HG03469 (cell line): Measurements from ENCODE around the gene CHD6.

Experiments
- ATAC-seq: cut with Tn5 transposase; IDR thresholded peaks from one replicate; pipeline ENCODE4 v1.9.1; 2021; ENCODE audit warnings: mild to moderate bottlenecking, moderate library complexity, moderate number of reproducible peaks; ENCODE audit not compliant: unreplicated experiment

CHD6 gene

DNA sequence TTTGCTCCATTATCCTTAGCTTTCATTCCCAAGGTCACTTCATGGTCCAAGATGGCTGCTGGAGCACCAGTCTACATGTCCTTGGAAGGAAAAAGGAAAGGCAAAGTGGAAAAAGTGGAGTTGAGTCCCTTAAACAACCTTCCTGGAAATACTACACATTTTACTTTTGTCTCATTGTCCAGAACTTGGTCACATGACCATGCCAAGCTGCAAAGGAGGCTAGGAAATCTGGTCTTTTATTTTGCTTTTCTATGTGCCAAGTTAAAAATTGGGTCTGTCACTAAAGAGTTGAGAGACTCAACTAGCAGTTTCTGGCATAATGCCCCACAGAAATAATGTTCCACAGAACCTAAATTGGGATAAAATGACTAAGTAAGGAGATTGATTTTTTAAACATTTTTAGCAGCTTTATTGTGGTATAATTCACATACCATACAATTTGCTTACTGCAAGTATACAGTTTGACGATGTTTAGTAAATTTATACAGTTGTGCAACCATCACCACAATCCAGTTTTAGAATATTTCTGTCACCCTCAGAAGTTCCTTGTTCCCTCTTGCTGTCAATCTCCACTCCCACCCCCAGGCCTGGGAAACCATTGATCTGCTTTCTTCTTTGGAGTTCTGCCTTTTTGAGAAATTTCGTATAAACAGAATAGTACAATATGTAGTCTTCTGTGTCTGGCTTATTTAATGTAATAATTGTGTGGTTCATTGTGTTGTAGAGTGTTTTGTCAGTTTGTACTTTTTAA, 5.6 kb upstream of the CHD6 start:
- ATAC-seq: no peak

DNA sequence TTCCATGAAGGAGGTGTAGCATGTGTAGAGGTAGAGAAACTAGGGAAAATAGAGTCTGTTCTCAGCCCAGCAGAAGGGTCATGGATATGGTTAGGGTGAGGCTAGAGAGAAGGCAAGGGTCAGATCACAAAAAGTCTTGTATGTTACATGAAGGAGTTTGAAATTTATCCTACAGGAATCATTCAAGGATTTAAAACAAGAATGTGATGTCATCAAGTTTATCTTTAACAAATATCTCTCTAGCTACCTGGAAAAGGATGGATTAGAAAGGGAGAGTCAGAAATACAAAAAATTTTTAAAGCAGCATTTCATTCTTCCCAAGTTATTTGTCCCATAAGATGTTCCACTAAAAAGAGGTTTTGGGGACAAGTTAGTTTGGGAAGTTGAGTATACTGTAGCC, 4.4 kb upstream of the CHD6 start:
- ATAC-seq: no peak

DNA sequence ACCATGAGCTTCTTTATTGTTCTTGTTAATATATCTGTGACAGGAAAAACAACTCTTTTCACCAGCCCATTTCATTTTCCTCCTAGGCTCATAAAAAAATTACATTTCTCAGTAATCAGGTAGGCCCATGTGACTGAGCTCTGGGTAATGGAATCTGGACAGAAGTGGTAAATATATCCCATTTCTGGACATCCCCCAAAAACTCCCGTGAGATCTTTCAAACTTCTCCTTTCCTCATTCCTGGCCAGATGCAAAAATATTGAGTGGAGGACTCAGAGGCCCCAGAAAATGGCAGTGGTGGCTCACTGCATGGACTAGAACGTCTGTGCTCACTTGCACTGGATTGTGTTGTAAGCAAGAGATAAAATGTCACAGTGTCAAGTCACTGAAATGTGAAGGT, 3.8 kb upstream of the CHD6 start:
- no peak for ATAC-seq

DNA sequence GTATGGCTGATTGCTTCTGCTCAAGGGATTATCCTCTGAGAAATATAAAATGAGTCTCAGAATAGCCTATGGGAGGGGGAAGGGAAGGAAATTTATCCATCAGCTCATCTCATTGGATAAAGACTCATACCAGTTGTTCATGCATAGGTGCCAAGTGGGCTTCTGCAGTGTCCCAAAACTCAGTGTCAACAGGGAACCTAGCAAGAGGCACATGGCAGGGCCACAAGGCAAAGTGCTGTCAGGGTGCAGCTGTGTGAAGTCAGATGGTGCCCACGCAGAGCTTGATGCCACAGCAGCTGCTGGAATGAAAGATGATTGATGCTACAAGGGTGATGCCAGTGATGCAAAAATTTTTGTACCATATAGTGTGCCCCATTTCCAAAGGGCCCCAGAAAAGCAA, 3.2 kb upstream of the CHD6 start:
- ATAC-seq: no peak

DNA sequence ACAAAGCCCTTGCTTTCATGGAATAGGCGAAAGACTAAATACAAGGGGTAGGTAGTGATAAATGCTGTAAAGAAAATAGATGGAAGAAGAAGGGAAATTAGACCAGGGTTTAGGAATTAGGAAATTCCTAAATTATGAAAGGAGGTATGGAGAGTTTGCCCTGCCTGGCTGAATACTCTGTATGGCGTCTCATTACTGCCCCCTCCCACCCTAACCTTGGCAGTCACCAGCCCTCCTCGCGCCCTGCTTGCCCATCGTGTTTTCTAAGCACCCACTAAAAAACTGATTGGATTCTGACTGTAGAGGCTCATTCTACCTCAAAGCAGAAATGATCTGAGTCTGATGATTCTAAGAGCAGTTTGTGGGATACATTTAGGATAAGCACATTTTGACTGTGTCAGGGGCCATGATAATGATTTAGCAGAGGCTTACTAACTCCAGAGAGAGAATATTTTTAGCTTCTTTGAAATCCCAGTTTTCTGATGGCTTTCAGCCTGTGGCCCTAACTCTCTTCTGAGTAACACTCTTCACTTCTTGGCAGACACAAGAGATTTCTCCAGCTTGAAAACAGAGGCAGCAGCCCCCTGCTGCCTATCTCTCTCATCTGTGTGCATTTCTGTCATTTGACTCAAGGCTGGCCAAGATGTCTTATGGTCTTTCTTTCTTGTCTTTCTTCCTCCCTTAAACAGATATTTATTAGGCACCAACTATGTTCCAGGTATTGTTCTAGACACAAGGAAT, 1.4 kb upstream of the CHD6 start:
- no peak for ATAC-seq

DNA sequence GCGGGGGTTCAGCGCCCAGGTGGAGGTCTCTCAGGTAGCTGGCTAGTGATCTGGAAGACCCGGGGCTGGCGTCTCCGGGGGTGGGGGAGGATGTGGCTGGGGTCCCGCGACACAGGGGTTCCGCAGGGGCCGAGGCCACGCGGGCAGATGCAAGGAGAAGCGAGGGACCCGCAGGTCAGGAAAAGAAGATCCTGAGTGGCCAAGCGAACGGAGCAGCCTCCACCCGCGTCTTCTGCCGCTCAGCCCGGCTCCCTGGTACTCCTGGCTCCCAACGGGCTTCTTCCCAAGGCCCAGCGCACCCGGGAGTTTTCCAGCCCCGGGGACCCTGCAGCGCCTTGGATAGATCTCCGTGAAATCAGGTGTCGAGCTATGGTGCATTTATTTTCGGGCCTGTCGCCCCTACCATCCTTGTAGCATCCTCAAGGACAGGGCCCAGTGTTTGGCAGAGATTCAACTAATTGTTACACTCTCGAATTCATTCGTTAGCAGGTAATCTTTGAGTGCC, 682 bp upstream of the CHD6 start:
- ATAC-seq: no peak

DNA sequence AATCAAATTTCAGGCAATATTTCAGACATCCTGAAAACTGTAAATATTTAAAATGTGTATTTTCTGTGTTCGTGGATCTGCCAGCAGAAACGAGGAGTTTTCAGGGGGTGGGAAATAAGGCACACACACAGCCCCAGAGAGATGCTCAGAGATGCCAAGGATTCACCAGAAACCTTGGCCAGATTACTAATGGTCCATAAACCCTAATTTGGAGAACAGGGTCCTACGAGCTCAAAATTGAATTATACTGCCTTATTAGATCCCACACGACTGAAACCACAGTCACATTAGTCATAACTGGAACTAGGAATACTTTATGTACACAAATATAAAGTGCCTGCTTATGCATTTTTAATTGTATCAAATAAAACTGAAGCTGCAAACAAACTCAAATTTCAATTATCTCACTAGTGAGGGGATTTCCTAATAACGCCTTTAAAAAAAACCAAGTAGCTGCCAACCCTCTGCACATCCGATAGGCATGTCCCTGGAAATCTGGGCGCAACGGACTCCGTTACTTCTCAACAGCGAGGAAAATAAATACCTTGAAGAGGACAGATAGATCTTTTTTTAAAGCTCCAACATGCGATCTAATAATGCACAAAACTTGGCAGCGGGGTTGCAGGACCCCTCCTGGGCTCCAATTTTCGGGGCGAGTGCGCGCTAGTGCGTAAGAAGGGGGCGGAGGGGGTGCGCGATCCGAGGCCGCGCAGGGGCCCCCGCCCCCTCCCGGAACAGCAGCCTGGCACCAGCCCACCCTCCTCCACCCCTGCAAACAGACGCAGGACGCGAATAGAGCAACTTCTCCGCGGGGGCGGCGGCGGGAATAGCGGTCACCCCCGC, 897 bp downstream of the CHD6 start:
- ATAC-seq: peak; percentile 7

DNA sequence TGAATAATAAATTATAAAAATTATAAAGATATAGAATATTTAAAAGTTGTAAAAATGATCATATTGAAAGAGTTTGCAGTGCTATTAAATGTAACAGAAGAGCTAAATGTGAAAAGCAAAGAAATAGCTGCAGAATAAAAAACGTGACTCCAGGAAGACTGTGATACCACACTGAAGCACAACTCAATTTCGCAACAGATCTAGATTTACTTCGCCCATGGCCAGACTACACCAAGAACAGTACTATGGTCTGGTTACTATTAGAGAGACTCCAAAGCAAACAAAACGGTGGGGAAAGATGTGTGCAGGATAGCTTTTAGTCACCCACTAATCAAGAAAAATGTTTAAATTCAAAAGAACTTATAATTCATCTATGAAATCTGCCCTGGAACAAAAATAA, 1.9 kb downstream of the CHD6 start:
- no peak for ATAC-seq

DNA sequence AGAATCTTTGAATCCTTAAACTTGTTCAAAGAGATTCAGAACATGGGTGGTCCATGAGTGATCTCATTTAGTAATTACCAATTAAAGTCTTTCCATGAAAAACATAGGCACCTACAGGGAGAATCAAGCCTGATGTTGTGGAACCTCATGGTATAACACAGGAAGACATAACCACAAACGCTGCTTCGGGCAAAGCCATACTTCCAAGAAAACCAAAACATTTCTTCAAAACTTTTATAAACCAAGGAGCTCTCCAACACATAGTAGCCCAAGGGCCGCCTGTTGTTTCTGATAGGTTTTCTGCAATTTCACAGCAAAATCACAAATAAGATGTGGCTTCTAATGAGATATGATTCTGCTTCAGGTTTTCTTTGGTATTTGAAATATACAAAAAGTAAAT, 2.5 kb downstream of the CHD6 start:
- ATAC-seq: no peak

DNA sequence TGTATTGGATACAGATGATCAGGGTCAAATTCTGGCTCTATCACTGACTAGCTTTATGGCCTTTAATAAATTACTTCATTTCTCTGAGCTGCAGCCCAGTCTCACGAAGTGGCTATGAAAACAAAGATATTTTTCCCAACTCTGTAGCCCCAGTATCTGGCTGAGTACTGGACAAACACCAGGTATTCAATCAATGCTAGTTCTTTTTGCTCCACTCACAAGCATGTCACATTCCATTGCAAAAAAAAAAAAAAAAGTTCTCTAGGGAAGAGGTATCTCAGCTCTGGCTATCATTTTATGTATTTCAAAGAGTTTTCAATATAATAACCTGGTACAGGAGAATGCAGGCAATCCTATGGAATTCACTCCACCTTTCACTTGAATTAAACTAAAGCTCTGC, 3.1 kb downstream of the CHD6 start:
- ATAC-seq: no peak

DNA sequence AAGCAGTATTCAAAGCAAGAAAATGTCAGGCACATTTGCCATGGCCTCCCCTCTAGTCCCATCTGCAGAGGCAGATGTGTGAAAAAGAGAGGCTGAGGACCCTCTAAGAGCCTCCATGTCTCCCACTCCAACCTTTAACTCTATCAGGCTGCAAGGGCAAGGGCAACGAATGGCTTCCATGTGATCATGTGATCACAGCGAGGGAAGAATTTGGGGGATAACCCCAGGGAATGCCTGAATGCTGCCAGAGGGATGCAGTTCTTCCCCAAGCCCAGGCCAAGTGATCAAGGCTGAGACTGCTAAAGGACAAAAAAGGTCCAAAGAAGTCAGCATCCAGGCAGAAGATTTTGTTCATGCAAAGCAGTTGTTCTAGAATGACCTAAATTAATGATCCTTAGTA, 4.9 kb downstream of the CHD6 start:
- no peak for ATAC-seq

DNA sequence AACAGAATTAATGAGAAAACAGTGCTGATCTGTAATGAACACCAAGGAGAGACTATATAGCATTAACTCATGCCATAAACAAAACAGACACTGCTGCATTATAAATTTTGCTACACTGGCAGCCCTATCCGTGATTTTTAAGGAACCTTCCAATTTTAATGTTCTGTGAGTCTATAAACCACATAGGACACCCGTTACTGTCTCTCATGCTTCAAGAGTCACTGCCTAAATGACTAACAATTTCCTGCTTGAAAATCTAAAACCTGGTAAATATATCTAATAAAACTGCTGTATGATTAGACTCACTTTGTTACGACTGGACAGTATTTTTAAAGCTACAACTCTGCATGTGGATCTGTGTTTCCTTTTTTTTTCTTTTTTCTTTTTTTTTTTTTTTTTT, 8.7 kb downstream of the CHD6 start:
- no peak for ATAC-seq

DNA sequence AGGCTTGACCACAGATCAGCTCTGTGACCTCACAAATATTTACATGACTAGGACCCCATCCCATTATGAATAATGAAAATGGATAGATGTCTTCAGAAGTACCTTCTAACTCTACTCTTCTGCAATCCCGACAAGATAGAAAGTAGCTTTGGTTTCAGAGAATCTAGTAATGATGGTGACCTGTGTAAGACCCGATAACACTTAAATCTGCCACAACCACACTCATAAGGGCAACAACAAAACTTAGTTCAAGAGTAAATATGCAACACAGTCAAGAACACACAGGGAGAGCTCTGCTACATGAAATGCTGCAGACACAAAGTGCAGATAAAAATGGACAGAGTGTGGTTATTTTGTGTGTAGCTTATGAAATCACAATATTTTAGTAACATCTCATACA, 9.6 kb downstream of the CHD6 start:
- no peak for ATAC-seq

DNA sequence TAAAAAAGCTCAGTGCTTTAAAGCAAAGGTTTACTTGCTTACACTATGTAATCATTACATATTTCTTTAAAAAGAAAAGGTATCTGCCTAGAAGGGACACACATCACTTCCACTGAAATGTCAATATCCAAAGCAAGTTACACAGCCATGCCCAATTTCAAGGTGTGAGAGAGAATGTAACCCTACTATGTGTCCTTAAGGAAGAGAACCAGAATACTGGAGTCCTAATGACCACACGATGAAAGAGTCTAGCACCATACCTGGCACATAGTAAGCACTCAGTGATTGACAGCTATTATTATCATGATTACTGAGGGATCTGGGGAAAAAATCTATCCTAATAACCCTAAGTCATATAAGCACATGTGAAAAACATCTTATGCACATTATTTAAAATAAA, 10.4 kb downstream of the CHD6 start:
- ATAC-seq: no peak

DNA sequence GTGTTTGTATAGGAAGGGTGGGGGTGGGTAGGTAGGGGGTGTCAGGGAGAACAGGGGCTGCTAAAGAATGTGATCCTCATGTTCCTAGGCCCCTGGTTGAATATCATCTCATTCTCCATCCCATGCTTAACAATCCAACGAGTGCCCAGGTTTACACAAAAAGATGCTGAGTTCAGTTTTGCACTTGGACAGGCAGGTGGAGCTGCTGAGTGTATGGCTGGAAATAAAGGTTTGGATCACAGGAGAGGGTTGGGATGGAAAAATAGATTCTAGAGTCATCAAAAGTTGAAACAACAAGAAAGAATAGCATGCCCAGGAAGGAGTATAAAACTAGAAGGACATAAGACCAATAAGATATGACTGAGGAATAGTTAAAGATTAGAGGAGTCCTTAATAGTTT, 14.2 kb downstream of the CHD6 start:
- no peak for ATAC-seq

DNA sequence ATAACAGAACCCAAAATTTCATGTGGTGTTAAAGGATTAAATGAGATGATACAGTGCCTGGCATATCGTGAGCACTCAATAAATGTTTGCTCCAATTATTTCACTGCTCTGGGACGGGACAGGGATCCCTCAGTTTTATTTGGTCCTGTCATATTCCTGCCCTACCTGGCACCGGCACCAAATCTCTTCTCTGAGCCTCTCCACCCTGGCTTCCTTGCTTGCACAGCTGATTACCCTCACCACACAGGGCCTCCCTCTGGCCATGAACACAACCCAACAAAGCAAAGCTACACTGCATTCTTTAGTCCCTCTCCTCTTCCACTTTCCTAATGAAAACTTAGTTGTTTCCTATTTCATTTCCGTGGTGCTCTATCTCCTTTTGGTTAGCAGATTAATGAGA, 16.4 kb downstream of the CHD6 start:
- ATAC-seq: no peak

DNA sequence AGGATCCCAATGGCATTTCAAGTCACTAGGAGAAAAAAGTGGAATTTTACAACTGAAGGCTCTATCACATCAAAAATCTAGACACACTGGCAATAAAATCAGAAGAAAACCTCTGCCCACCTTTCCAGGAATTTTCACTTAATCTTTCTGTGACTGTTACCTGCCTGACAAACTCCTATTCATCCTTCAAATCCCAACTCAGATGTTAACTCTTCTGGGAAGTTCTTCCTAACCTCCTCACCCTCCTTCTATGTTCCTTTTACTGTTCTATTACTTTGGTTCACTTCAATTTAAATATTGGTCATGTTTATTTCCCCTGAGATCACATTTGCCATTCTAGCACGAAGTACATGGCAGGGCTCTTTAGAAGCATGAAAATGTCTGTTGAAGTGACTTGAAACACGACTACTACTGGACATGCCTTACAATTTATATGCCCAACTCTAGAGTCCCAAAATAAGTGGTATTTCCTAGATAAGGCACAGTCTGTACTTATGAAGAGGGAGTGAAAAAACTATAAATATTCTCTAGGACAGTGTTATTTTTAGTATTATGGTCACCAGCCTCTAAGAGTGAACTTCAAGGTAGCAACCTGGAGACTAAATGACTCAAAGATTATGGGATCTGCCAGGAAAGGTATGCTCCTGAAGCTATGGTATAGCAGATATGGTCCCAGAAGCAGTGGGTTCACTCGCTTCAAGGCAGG, 17.1 kb downstream of the CHD6 start:
- no peak for ATAC-seq

DNA sequence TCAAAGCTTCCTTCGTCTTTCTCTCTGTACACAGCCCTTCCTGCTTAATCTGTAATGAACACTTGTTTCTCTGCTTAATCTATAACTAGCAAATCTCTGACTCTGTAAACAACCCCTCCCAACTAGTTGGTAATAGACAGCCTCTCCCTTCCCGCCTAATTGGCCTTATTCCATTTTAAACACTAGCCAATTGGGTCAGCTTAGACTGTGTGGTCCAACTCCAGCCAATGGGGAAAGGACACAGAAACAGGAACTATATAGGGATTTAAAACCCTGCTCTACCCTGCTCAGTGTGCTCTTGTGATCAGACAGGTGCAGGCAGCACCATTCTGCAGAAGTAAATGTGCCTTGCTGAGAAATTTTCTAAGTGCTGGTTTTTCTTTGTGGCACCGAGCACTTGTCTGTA, 18.5 kb downstream of the CHD6 start:
- ATAC-seq: no peak

DNA sequence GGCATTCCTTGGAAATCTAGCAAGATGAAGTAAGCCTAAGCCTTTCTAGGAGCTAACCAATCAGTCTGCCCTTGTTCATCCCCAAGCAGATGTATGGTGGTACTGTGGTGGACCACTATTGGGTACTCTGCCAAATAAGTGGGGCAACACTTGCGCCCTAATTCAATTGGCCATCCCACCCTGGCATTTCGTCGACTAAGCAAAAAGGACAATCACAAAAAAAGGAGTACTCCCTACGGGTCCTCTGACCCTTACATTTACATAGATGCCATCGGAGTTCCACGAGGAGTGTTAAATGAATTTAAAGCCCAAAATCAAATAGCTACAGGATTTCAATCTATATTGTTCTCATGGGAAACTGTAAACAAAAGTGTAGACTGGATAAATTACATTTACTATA, 19.5 kb downstream of the CHD6 start:
- no peak for ATAC-seq

DNA sequence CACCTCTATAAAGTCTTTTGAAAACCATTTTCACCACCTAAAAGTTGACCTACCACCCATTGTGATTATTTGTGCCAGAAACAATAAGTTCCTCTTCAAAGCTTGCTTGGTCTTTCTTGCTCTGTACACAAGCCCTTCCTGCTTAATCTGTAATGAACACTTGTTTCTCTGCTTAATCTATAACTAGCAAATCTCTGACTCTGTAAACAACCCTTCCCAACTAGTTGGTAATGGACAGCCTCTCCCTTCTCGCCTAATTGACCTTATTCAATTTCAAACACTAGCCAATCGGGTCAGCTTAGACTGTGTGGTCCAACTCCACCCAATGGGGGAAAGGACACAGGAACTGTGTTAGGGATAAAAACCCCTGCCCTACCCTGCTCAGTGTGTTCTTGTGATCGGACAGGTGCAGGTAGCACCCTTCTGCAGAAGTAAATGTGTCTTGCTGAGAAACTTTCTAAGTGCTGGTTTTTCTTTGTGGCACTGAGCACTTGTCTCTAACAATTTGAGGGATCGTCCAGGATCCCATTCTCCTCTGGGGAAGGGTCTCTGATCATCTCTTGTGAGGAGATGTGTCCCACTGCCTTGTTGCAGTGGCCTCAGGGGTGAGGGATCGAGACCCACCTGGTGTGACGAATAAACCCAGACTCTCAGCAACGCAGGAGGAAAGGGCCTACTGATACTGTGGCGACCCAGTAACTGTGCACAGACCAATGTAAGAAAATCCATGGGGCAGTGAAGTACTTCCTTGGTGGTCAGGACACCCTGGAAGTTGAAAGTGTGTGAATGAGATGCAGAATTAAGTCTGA, 23.5 kb downstream of the CHD6 start:
- ATAC-seq: no peak
